Measurements from ENCODE around the gene SLC31A2.
"Not testable (repeated sequence)": the region's sequence is repeated elsewhere in the genome, so short reads cannot be mapped to it uniquely, and the experiment has no call there.

SLC31A2 gene, protein sequence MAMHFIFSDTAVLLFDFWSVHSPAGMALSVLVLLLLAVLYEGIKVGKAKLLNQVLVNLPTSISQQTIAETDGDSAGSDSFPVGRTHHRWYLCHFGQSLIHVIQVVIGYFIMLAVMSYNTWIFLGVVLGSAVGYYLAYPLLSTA

DNA sequence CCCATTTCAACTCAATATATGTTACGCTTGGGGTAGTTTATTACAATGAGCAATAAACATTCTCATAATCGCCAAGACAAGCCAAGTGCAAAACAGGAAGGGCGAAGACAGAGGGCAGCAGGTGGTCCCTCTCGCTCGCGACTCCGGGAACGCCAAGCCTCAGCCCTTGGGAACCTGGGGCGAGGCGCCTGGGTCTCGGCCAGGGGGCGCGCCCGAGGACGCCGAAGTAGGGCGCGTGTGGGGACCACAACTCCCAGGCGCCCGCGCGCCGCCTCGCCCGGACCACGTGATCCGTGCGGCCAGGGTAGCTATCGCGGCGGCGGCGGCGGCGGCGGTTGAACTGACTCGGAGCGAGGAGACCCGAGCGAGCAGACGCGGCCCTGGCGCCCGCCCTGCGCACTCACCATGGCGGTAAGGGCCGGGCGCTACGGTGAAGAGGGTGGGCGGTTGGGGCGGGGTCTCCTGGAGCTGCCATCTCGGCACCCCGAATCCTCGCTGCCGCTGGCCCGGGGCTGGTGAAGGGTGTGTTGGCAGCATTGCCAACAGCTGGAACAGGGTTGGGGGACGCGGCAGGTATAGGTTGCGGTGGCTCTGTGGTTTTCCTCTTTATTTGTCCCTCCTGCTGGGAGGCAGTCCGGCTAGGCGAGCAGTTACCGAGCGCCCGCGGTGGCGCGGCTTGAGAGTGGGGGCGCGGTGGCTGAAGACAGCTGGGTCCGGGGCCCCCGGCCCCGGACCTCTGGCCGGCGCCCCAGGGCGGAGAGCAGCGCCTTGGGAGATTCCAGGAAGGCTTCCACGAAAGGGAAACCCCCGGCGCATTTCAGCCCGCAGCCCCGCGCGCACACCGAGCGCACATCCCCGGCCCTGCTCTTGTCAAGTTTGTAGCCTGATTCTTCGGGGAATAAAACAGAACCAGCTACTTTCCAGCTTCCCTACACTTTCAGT is at the start of gene SLC31A2:
TSS of gene SLC31A2 (plus strand) at position 338 of the 942 bp plus-strand sequence. CDS start at position 406, 68 bp downstream.
- peak; percentile 85 for DNase-seq

DNA sequence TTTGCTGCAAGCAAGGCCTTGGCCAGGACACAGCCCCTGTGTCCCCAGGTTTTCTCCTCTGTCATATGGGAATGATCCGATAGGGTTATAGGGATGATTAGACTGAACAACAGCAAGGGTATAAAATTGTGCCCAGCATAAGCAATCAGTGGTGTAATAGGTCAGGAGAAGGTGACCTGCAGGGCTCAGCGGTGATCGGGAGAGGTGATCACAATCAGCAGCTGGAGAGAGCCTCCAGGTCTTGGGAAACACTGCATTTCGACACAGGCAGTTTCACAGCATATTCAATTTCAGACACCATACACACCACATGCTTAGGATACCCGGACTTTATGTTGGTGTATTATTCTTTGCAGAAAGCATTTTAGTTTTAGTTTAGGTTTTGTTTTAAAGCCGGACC is 45.5 kb upstream of the SLC31A2 start:
- DNase-seq, result not testable (repeated sequence)

DNA sequence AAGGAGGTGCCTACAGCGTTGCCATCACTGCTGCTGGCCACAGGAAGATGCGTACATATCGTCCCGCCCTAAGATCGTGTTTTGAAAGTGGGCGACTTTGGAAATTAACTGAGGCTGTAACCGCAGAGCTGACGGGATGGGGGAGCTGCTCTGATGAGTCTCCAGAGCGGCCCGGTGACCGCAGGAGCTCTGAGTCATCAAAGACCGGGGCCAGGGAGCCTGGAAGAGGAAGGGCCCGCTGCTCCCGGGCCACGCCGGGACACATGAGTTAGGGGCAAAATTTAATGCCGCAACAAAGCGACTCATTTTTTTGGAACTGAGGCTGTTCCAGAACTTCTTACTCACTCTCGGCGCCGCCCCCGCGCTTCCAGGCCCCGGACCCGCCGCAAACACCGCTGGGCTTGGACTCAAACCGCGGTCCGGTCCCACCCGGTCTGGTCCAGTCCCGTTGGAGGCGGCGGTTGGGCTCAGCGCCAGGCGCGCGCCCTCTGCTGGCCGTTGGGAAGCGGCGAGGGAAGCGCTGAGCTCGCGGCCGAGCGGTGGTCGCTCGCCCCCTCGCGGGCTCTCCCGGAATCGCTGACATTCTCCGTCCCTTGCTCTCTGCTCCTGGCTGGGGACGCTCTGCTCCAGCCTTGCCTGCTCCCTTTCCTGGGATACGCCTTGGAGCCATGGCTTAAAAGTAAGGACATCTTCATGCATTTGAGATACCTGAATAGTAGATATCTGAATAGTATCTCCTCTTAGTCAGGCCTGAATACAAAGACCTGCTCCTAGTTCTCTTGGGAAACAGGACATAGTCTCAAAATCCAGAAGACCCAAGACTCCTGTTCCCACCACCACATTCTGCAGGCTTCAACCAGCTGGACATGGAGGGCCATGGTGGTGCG is 39.5 kb upstream of the SLC31A2 start:
- DNase-seq, result not testable (repeated sequence)

DNA sequence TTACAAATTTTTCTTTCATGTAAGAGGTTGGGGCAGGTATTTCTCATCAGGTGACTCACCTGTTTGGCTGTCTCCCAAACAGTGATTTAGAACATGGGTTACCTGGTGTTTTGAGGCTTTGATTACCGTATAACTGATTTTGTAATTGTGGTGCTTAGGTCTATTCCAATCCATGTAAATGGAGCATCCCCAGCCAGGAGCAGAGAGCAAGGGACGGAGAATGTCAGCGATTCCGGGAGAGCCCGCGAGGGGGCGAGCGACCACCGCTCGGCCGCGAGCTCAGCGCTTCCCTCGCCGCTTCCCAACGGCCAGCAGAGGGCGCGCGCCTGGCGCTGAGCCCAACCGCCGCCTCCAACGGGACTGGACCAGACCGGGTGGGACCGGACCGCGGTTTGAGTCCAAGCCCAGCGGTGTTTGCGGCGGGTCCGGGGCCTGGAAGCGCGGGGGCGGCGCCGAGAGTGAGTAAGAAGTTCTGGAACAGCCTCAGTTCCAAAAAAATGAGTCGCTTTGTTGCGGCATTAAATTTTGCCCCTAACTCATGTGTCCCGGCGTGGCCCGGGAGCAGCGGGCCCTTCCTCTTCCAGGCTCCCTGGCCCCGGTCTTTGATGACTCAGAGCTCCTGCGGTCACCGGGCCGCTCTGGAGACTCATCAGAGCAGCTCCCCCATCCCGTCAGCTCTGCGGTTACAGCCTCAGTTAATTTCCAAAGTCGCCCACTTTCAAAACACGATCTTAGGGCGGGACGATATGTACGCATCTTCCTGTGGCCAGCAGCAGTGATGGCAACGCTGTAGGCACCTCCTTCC is 37.9 kb upstream of the SLC31A2 start:
- not testable (repeated sequence) for DNase-seq

DNA sequence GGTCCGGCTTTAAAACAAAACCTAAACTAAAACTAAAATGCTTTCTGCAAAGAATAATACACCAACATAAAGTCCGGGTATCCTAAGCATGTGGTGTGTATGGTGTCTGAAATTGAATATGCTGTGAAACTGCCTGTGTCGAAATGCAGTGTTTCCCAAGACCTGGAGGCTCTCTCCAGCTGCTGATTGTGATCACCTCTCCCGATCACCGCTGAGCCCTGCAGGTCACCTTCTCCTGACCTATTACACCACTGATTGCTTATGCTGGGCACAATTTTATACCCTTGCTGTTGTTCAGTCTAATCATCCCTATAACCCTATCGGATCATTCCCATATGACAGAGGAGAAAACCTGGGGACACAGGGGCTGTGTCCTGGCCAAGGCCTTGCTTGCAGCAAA is 32.0 kb upstream of the SLC31A2 start:
- not testable (repeated sequence) for DNase-seq

DNA sequence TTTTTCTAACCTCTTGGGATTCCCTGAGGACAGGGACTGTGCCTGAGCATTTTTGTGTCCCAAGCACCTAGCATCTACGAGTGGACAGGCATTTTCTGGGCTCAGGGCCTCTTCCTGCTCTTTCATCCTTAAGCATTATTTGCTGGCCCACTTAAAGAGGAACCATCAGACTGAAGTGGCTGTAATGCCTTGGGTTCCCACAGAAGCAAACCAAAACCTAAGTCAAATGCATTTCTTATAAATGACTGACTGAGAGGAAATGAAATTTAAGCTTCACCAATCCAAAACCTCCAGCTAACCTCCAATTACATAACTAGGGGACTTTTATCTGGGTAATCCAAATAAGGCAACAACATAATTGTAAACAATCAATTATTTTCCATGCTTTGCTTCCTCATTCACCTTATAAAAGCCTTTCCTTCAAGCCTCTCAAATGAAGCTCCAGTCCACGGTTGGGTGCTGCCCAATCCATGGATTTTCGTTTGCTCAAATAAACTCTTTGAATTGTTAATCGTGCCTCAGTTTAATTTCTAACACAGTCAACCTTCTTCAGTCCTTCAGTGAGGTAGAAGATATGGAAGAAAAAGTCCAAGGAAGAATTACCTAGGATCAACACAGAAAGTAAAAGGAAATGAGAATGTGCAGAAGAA is 25.3 kb upstream of the SLC31A2 start:
- DNase-seq, result no peak

DNA sequence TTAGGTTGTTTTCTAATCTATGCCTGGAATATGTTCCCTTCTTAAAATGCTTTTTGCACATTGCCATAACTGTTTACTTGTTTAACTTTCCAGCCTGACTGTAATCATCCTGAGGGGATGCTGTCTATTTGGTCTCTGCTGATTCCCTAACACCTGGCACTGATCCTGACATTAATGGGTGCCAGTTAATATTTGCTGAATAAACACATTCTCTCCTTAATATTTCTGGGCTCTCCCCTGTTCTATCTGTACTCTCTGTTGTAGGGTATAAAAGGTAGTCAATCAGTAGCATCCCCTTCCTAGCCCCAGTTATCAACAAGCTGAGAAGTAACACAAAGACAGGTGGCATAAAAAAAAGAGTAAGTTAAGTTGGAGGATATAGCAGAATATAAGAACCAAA is 21.3 kb upstream of the SLC31A2 start:
- DNase-seq, result no peak

DNA sequence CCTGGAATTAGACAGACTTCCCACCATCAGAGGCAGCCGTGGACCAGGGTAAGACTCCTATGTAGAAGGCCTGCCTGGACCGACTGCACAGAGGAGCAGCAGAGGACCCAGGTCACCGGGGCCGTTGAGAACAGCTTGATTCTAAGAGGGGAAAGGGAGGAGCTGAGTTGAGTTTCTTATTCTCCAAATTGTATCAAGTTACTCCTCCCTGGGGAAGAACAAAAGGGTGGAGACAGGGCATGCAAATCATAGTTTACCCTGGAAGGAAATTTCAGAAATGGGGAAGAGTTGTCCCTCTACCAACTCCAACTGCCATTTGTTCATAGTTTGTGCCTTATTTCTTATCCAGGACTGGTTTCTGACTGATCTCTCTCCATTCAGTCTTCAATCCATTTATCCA is 20.9 kb upstream of the SLC31A2 start:
- DNase-seq, result no peak

DNA sequence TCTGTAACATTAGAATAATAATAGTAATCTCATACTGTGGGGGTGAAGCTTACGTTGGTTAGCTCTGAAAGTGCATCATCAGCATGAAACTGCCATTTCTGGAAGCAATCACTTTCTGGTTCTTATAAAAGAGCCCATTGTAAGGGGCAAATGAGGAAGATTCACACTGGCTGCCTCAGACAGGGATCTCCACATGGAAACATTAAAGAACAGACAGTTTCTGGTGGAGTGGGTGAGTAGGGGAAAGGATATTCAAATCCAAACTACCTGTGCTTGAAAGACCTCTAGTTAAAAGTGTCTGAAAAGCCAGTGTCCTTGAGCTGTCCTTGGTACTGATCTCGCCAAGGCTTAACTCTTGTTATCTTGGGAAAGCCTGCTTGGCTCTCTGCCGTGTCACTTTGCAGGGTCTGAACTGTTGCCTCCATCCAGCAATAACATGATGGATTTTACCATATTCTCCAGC is 19.1 kb upstream of the SLC31A2 start:
- no peak for DNase-seq

DNA sequence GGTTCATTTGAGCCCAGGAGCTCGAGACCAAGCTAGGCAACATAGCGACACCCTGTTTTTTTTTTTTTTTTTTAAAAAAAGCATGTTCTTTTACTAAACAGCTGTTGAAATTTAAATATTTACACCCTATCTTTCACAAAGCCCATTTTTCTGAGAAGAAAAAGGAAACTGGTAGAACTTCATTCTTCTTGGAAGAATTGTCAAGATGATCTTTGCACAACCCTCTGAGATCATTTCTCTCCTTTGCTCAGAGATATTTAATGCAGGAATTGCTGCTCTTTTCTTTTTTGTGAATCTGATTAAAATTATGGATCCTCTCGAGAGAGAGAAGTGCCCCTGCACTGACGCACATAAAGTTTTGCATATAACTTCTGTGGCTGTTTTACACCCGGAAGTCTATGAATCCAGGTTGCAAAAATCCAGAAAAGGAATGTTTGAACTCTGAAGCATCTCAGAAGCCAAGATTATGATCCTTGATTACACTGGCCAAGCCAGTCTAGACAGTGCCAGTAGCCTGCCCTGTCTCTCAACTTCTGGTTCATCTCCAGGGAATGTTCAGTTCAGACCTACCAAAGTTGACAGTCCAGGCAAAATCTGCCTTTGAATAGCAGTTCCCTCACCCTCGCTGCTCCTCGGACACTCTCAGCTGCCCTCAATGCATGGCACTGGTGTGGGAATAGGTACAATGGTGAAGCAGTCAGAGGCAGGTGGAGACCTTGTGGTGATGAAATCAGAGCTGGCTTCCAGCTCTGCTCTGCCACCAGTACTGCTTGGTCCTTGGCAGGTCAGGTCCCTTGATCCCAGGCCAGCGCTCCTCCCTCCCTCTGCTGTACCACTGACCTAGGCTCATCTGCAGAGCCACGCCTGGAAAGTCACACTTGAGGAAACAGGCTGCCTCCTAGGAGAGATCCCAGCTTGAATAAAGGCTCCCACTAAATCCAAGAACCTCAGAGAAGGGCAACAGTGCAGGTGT is 13.3 kb upstream of the SLC31A2 start:
- DNase-seq, result no peak

DNA sequence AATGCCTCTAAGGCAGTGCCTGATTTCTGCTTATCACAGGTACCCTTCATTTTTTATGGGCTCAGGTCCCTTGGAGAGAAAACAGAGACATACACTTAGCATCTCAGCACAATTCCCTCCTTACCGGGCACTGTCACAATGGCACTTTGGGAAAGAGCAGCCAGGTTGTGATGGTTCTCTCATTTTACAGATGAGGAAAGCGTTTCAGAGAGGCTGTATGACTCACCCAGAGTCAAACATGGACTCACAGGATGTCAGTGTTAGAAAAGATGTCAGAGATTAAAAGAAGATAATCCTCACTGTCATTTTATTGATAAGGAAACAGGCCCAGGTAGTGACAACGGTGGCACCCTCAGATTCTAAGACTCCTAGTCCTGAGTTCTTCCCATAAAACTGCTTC is 12.0 kb upstream of the SLC31A2 start:
- no peak for DNase-seq

DNA sequence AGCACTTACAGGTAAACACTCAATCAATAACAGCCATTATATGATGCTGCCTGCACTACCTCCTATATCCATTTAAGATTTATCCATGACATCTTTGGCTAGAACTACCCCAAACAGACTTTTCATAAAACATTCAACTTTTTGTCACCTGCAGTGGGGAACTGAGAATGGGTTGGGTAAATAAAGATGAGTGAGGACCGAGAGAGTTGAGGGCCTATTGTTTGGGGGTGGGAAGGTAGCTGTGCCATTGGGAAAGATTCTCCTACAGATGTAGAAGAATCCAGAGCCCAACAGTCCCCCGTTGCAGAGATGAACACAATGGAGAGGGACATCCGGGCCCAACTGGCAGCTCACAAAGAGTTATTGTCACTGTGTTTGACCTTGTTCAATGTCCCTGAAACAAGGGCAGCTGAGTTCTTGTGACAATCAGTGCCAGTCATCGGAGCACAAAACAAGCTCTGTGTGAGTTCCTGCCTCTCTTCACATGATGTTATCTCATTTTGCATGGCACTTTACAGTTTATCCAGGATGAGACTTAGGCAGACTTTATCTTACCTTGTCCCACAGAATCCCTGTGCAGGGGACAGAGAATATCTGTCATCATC is 11.5 kb upstream of the SLC31A2 start:
- no peak for DNase-seq

DNA sequence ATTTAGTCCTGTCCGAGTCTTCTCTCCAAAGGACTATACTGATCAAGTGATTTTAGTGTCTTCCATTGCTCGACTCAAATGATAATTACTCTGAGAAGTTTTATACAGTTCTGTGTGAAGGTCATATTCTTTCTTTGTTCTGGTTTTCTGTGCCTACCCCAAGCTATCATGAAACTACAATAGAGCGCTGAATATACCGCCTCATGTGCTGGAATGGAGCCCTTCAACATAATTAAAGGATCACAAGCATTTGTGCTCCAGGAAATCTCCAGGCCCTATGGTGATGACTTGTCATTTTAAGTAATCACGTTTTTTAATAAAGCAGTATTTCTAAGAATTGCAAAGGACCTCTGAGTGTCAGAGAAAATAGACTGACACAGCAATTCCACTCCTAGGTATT is 10.9 kb upstream of the SLC31A2 start:
- no peak for DNase-seq

DNA sequence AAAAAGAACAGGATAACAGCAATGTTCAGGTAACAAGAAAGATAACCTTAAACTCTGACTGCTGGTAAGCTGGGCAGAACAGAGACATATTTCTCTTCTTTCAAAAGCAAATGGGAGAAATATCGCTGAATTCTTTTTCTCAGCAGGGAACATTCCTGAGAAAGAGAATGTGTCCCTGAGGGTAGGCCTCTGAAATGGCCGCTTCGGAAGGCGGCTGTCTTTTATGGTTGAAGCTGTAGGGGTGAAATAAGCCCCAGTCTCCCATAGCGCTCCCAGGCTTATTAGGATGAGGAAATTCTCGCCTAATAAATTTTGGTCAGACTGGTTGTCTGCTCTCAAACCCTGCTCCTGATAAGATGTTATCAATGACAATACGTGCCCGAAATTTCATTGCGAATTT is 9.9 kb upstream of the SLC31A2 start:
- not testable (repeated sequence) for DNase-seq

DNA sequence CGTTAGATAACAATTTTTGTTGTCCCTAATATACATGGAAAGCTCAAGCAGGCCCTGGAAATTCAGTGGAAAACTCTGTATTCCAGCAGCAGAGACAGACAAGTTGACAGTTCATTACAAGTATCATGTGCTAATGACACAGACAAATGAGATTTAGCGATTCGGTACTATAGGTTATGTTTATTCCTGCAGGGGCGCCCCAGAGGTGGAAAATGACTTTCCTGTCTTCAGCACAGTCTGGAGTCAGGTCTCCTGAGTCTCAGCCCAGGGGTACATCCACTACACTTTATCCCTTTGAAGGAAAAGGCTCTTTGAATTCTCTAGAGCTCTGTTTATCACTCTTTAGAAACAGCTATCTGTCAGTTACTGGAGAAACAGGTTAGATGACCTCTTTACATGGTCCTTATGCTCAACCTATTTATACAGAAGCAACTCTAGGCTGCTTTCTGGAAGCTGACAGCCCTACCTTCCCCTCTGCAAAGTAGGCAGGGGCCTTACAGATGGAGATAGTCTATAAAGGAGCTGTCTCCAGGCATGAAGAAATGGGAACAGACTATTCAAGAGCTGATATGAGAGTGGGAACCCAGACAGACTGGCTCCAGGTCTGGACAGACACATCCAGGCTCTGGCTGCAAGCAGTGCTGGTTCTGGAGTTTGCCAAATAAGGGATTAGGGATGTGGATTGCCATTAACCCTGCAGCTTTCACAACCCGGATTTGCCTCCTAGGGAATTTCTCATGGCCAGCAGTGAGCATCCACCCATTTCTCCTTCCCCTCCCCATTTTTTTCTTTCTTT is 7.2 kb upstream of the SLC31A2 start:
- DNase-seq, result no peak

DNA sequence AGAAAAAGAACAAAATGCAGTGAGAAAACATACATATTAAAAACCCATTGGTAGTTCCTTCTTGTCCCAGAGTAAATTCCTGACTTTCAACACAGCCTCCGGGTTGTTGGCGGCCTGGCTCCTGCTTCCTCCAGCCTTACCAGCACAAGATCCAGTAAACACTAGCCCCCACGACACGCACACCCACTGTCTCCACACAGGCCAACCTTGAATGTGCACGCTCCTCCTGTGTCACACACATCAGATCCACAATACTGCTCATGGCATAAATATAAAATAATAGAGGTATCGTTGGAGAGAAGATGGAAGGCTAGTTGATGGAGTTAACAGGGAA is 2.5 kb upstream of the SLC31A2 start:
- DNase-seq, result no peak

DNA sequence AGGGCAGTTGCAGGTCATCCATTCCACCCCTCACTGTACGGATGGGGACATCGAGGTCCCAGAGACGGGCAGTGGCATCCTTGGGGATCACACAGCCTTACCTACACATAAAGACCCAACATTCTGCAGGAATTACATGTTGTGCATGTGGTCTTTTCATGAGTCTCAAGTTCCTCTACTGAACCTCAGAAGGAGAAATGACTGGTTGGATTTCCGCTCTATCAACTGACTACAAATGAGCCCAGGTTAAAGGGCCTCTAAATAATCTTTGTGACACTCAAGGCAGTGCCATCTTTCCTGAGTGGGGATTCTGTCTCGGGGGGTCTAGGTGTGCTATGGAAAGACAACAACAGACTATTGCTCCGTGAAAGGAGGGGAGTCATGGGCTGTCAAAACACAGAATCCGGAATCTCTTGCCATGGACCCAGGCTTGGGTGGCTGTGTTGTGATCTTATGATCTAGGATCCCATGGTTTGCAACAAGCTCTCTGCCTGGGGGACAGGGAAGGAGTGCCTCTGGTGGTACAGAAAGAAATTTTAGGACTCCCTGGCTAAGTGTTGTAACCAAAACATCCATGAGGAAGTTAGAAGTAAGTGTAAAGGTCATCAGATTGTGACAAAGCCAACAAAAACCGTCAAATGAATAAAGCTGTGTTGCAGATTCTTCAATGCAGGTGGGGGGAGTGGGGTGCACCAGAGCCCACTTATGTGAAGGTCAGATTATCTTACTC is 1.9 kb upstream of the SLC31A2 start:
- DNase-seq, result no peak

DNA sequence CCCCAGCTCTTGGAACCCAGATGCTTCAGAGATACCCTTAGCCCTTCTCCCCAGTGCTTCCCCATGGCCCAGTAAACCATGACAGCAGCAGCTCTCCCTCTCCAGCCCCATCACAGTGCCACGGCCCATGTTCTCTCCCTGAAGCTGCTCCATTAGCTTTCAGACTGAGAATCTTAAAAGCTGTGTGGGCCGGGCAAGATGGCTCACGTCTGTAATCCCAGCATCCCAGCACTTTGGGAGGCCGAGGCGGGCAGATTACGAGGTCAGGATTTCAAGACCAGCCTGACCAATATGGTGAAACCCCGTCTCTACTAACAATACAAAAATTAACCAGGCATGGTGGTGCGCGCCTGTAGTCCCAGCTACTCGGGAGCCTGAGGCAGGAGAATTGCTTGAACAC is 1.2 kb upstream of the SLC31A2 start:
- not testable (repeated sequence) for DNase-seq
